ENCODE results near the gene ARHGEF39.

Gene ARHGEF39

GRCh38 chr9:35679091-35679490, 14.1 kb upstream of the ARHGEF39 start:
- Histone ChIP-seq H3K27me3 (ENCODE audit: insufficient read depth, poor library complexity, severe bottlenecking) (peaks cover 18% of the 10 kb centered on the region), H3K4me3 (replicated peaks; ENCODE audit: insufficient read depth, low read length) (no peak overlapping the region), H3K27ac (replicated peaks) (no peak overlapping the region)
- no peak for TF ChIP-seq POLR2AphosphoS5 (IDR thresholded peaks at IDR 0.05; ENCODE audit: low read depth)
- TF ChIP-seq CTCF (IDR thresholded peaks at IDR 0.05; ENCODE audit: insufficient read depth, low read length) = no peak
- no peak for TF ChIP-seq REST (IDR thresholded peaks at IDR 0.05; ENCODE audit: insufficient replicate concordance, low read depth)
- TF ChIP-seq SPI1 (IDR thresholded peaks at IDR 0.05; ENCODE audit: borderline replicate concordance, low read depth) = no peak
- no peak for TF ChIP-seq GABPA (IDR thresholded peaks at IDR 0.05; ENCODE audit: low read depth)
- no peak for DNase-seq (ENCODE audit: low read depth in 1 of 2, low spot score in 1 of 2)

- no peak overlapping the region for H3K27ac ChIP-seq (replicated peaks)
- peaks cover 18% of the 10 kb centered on the region for H3K27me3 ChIP-seq (ENCODE audit: insufficient read depth, poor library complexity, severe bottlenecking)
- no peak for TF ChIP-seq SPI1 (IDR thresholded peaks at IDR 0.05; ENCODE audit: borderline replicate concordance, low read depth)
- TF ChIP-seq GABPA (IDR thresholded peaks at IDR 0.05; ENCODE audit: low read depth) = no peak
- TF ChIP-seq POLR2AphosphoS5 (IDR thresholded peaks at IDR 0.05; ENCODE audit: low read depth) = no peak
- TF ChIP-seq CTCF (IDR thresholded peaks at IDR 0.05; ENCODE audit: insufficient read depth, low read length) = no peak
- TF ChIP-seq REST (IDR thresholded peaks at IDR 0.05; ENCODE audit: insufficient replicate concordance, low read depth) = no peak
- no peak overlapping the region for H3K4me3 ChIP-seq (replicated peaks; ENCODE audit: insufficient read depth, low read length)
- DNase-seq (ENCODE audit: low read depth in 1 of 2, low spot score in 1 of 2) = no peak
Measured at GRCh38 chr9:35675732-35676392, 10.9 kb upstream of the ARHGEF39 start.

- TF ChIP-seq CTCF (IDR thresholded peaks at IDR 0.05; ENCODE audit: insufficient read depth, low read length) (no peak), POLR2AphosphoS5 (IDR thresholded peaks at IDR 0.05; ENCODE audit: low read depth) (no peak), GABPA (IDR thresholded peaks at IDR 0.05; ENCODE audit: low read depth) (no peak), SPI1 (IDR thresholded peaks at IDR 0.05; ENCODE audit: borderline replicate concordance, low read depth) (no peak), REST (IDR thresholded peaks at IDR 0.05; ENCODE audit: insufficient replicate concordance, low read depth) (no peak)
- H3K4me3 ChIP-seq (replicated peaks; ENCODE audit: insufficient read depth, low read length) = no peak overlapping the region
- H3K27me3 ChIP-seq (ENCODE audit: insufficient read depth, poor library complexity, severe bottlenecking) = peaks cover 18% of the 10 kb centered on the region
- no peak overlapping the region for H3K27ac ChIP-seq (replicated peaks)
- no peak for DNase-seq (ENCODE audit: low read depth in 1 of 2, low spot score in 1 of 2)
Measured at GRCh38 chr9:35675204-35675603, 10.2 kb upstream of the ARHGEF39 start.
